DND-41 (cell line): ENCODE measurements around the gene PAQR4.
A peak's percentile ranks its signal among the peaks of the same experiment; 100 is the strongest.

ENCODE experiments used
- ATAC-seq: fragments of 200-7000 bp; cut with Tn5 transposase; 3 replicates; pipeline ENCODE4 v1.9.1; 2021; ENCODE audit warnings: low read depth; ENCODE audit not compliant: insufficient read depth
- DNase-seq: peaks from one replicate; pipeline ENCODE4 v3.0.0-alpha.2; 2020
- H2AFZ ChIP-seq: 2 replicates; pipeline ENCODE4 v1.6.0; 2012; ENCODE audit warnings: low read depth, low read length
- H3K27ac ChIP-seq: 2 replicates; pipeline ENCODE4 v1.5.1; 2012; ENCODE audit warnings: low read length, inconsistent platforms
- H3K27me3 ChIP-seq: fragments of 200-600 bp; sonication (generic); 2 replicates; pipeline ENCODE4 v1.6.0; 2012; ENCODE audit warnings: low read length, mild to moderate bottlenecking, inconsistent platforms; ENCODE audit not compliant: insufficient read depth, poor library complexity
- H3K36me3 ChIP-seq: 2 replicates; pipeline ENCODE4 v1.5.1; 2012; ENCODE audit warnings: low read length, inconsistent platforms; ENCODE audit not compliant: insufficient read depth
- H3K4me1 ChIP-seq: 2 replicates; pipeline ENCODE4 v1.5.1; 2012; ENCODE audit warnings: mild to moderate bottlenecking, low read length; ENCODE audit not compliant: insufficient read depth
- H3K4me2 ChIP-seq: 2 replicates; pipeline ENCODE4 v1.6.0; 2012; ENCODE audit warnings: mild to moderate bottlenecking, moderate library complexity, low read length, inconsistent platforms; ENCODE audit not compliant: insufficient read depth
- H3K4me3 ChIP-seq, 2 experiments: fragments of 200-600 bp in 1 of 2; shearing (Covaris generic) in 1 of 2; 2 replicates each; pipeline ENCODE4 v1.5.1; 2012 to 2016; ENCODE audit warnings: inconsistent platforms in 2 of 2, low read length in 2 of 2, mild to moderate bottlenecking in 2 of 2, low read depth in 1 of 2, moderate library complexity in 1 of 2
- H3K79me2 ChIP-seq: 2 replicates; pipeline ENCODE4 v1.6.0; 2012; ENCODE audit warnings: low read length, inconsistent platforms; ENCODE audit not compliant: insufficient read depth
- H3K9ac ChIP-seq: 2 replicates; pipeline ENCODE4 v1.6.0; 2012; ENCODE audit warnings: low read depth, mild to moderate bottlenecking, inconsistent platforms, low read length, moderate library complexity
- H3K9me3 ChIP-seq: 2 replicates; pipeline ENCODE4 v1.5.1; 2012; ENCODE audit warnings: low read length, moderate library complexity, mild to moderate bottlenecking, inconsistent platforms; ENCODE audit not compliant: insufficient read depth, severe bottlenecking
- H4K20me1 ChIP-seq: 2 replicates; pipeline ENCODE4 v1.6.0; 2012; ENCODE audit warnings: low read length; ENCODE audit not compliant: insufficient read depth
- CTCF ChIP-seq: IDR thresholded peaks from 2 replicates; pipeline ENCODE4 v1.5.1; 2012; ENCODE audit warnings: borderline replicate concordance, low read length, moderate library complexity, mild to moderate bottlenecking; ENCODE audit not compliant: poor library complexity, severe bottlenecking; ENCODE audit errors: extremely low read depth
- EZH2 ChIP-seq: IDR thresholded peaks from 3 replicates; pipeline ENCODE4 v1.6.1; 2012; ENCODE audit warnings: borderline replicate concordance, low read depth, mild to moderate bottlenecking, moderate library complexity, low read length, inconsistent platforms; ENCODE audit not compliant: severe bottlenecking

The PAQR4 gene

DNA sequence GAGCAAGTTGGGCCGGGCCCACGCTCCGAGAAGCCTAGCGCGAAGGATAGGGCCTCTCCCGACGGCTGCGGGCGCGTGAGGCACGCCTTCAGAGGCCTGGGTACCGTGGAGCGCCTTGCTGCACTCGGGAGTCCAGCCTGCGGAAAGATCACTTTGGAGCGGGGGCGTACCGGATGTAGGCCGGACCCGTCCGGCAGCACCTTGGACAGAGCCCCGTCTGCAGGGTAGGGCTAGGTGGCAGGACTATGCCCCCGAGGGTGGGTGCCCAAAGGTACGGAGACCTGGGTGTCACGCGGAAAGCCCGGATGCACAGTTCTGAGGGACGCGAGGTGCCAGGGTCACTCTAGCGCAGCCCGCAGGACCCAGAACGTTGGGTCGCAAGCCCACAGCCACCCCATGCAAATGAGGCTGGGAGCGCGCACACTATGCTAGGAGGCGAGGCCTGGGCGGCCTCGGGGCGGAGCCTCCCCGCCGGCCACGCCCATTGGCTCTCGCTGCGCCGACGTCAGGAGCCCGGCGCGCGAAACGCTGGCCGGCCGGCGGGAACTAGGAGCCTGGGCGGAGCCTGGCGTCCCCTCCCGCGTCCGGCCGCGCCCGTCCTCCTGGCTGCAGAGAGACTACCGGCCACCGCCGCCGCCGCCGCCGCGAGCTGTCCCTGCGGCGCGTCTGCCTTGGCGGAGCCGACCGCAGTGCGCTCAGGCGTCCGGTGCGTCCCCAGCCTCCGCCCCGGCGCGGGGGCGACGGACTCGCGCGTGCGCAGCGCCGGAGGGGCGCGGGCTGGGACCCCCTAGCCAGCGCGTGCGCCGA lies at the start of gene PAQR4:
Gene PAQR4, plus strand, starts transcription at position 611 of the 807 bp plus-strand sequence. CDS start 327 bp downstream, outside the sequence.
- peaks cover 40% of the 10 kb centered on the region for H3K79me2 ChIP-seq
- H3K9ac ChIP-seq = peak within 1 kb of the TSS; percentile 96
- no peak for TF ChIP-seq CTCF
- TF ChIP-seq EZH2 = no peak
- peak within 1 kb of the TSS; percentile 75 for H3K27ac ChIP-seq
- H3K4me1 ChIP-seq = peaks cover 46% of the 10 kb centered on the region
- H2AFZ ChIP-seq = peak within 1 kb of the TSS; percentile 74
- peak within 1 kb of the TSS; percentile 72 to 79 for H3K4me3 ChIP-seq
- DNase-seq = peak; percentile 86
- peak within 1 kb of the TSS; percentile 97 for H3K4me2 ChIP-seq
- H3K36me3 ChIP-seq = peaks cover 36% of the 10 kb centered on the region
- no peaks in the 10 kb centered on the region for H3K9me3 ChIP-seq
- H4K20me1 ChIP-seq = peaks cover 37% of the 10 kb centered on the region
- peak; percentile 72 for ATAC-seq
- H3K27me3 ChIP-seq = peaks cover 10% of the 10 kb centered on the region

DNA sequence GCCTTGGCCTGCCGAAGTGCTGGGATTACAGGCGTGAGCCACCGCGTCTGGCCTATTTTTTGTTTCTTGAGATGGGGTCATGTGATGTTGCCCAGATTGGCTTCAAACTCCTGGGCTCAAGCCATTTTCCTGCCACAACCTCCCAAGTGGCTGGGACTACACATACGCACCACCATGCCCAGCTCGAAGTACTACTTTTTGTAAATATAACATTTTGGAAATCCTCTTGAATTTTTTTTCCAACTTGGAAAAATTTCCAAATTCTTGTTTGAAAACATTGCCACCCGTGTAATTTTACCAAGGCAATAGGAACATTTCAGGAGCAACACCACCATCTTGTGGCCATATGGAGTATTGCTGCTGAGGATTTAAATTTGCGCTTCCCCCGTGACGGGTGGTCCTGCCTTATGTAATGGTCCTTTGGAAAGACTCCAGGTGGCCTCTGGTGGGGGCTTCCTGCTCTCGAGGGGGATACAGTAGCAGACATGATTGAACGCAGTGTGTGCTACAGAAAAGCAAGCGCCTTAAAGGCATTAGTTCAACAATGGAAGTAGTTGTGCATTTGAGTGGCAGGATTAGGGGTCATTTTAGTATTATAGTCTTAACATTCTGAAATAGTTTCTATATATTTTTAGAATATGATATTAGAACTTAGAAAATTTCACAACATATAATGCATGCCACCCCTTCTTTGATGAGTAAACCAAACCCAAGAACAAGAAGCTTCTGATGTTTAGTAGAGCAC lies 49.5 kb upstream of the PAQR4 start:
- Histone ChIP-seq H3K27ac (no peak overlapping the region), H3K36me3 (peaks cover 27% of the 10 kb centered on the region; the same call in 1 of the 2 replicates), H3K79me2 (no peaks in the 10 kb centered on the region; the same call in 1 of the 2 replicates), H3K9me3 (no peaks in the 10 kb centered on the region), H2AFZ (no peak overlapping the region), H3K27me3 (no peaks in the 10 kb centered on the region), H4K20me1 (no peaks in the 10 kb centered on the region), H3K4me1 (no peaks in the 10 kb centered on the region), H3K4me3 (no peak overlapping the region), H3K9ac (no peak overlapping the region), H3K4me2 (no peak overlapping the region)
- ATAC-seq (peak; percentile 79), DNase-seq (peak; percentile 72)
- TF ChIP-seq EZH2 = no peak
- peak; percentile 97 for TF ChIP-seq CTCF

DNA sequence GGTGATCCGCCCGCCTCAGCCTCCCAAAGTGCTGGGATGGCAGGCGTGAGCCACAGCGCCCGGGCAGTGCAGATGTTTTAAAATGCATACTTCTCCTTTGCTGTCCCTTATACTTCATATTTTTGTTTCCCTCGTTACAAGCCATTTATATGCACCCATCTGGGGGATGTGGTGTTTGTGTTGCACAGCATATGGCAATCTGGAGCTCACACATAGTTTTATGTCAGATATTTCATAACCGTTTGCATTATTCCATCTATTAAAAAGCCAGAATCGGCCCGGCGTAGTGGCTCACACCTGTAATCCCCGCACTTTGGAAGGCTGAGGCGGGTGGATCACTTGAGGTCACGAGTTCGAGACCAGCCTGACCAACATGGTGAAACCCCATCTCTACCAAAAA lies 45.7 kb upstream of the PAQR4 start:
- H2AFZ ChIP-seq = no peak overlapping the region
- no peak overlapping the region for H3K9ac ChIP-seq
- no peaks in the 10 kb centered on the region for H3K9me3 ChIP-seq
- no peak for TF ChIP-seq EZH2
- TF ChIP-seq CTCF = no peak
- H4K20me1 ChIP-seq = no peaks in the 10 kb centered on the region; the same call in 1 of the 2 replicates
- H3K4me3 ChIP-seq = no peak overlapping the region
- no peak overlapping the region for H3K4me2 ChIP-seq
- H3K27me3 ChIP-seq = no peaks in the 10 kb centered on the region
- no peak overlapping the region for H3K27ac ChIP-seq
- DNase-seq (no peak), ATAC-seq (no peak)
- no peaks in the 10 kb centered on the region; the same call in 1 of the 2 replicates for H3K79me2 ChIP-seq
- H3K36me3 ChIP-seq = peaks cover 18% of the 10 kb centered on the region; the same call in 1 of the 2 replicates
- H3K4me1 ChIP-seq = peaks cover 10% of the 10 kb centered on the region
